ENCODE measurements around the gene MED8.

Gene MED8

DNA sequence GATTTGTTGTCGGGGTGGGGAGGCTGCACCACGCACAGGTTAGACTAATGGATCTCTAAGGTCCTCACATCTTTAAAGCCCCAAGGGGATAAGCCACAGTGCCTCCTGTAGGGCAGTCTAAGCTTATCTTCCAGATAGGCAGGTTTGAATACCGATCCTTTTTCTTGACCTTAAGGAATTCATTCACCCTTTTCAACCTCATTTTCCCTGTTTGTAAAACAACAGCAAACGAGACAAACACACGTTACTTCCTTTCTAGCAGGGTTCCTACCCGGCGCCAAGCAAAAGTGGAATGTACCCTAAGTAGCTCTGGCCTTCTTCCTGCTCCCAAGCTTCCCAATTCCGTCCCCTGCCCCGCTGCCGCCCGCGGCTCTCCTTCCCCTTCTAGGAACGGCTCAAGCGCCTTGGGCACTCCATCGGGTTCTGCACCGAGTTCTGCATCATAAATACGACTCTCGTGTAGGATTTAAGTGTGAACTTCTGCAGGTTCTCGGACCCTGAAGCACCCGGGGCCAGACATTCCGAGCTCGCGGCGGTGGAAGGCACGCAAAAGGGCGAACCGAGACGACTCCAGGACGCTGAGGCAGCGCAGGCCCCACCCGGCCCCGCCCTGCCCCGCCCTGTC lies 31.4 kb downstream of the MED8 start:
- no peak for DNase-seq

DNA sequence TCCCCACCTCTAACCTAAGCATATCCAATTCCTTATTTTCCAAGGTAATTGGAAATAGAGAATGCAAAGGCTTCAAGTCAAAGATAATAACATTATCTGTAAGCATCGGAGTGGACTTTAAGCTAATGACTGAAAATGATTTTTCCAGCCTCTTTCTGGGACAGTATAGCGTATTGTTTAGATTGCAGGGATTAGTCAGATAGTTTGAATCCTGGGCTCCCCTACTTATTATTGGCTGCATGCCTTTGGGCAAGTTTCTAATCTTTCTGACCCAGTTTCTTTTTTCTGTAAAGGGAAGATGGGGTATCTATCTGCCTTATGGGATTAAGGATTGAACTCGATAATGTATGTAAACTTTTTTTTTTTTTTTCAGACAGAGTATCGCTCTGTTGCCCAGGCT lies 32.3 kb downstream of the MED8 start:
- DNase-seq: no peak

DNA sequence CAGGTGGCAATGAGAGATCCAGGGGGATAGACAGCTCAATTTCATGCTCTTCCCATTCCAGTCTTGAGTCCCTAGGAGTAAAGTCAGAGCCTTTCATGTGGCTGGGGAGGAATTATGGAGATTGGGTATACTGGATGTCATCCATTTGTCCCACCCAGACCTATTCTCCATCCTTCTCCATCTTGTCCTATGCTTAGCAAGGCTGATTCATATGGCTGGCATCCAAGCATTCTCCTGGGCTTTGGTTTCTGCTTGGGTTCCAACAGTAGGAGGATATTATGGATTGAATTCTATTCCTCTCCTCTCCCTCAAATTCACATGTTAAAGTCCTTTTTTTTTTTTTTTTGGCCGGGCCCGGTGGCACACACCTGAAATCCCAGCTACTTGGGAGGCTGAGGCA lies 34.7 kb downstream of the MED8 start:
- no peak for DNase-seq

DNA sequence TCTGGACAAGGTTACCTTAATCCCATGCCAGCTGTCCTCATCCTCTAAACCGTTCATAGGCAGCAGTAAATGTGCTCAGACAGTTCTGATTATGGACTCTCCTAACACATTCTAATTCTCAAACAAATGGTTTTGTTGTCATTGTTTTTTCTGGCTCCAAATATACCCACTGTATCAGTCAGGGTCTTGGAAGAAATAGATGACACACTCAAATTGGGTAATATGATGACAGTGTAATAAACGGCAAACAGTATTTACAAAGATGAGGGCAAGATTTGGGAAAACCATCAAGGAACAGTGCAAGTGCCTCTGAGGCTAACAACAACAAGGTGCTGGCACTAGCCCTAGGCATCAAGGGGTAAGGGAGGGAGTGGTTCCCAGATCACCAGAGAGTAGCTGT lies 35.1 kb downstream of the MED8 start:
- no peak for DNase-seq

DNA sequence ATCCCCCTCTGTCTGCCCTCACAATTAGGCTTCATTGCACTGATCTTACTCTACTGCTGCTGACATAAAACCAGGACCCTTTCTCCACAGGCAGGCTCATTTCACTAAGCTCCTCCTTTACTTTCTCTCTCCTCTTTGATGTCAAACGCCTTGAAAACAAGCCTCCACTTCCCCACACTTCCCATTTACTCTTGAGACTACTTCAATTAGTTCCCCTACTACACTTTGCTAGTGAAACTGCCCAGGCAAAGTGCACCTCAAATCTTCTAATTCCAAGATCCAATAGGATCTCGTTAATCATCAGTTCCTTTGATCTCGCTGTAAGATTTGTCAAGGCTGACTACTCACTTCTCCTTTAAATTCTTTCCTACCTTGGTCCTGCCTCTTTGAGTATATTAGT lies 36.7 kb downstream of the MED8 start:
- no peak for DNase-seq

DNA sequence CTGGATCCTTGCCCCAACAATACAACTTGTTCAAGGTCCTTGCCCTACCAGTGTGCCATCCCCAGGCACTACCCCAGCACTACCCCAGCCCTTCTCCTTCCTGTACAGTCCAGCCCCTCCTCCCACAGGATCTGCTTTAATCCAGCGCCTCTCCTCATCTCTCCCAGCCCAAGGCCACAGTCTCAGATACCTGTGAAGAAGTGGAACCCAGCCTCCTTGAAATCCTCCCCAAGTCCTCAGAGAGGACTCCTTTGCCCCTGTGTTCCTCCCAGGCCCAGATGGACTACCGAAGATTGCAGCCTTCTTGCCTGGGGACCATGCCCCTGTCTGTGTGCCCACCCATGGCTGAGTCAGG lies 37.3 kb downstream of the MED8 start:
- no peak for DNase-seq

DNA sequence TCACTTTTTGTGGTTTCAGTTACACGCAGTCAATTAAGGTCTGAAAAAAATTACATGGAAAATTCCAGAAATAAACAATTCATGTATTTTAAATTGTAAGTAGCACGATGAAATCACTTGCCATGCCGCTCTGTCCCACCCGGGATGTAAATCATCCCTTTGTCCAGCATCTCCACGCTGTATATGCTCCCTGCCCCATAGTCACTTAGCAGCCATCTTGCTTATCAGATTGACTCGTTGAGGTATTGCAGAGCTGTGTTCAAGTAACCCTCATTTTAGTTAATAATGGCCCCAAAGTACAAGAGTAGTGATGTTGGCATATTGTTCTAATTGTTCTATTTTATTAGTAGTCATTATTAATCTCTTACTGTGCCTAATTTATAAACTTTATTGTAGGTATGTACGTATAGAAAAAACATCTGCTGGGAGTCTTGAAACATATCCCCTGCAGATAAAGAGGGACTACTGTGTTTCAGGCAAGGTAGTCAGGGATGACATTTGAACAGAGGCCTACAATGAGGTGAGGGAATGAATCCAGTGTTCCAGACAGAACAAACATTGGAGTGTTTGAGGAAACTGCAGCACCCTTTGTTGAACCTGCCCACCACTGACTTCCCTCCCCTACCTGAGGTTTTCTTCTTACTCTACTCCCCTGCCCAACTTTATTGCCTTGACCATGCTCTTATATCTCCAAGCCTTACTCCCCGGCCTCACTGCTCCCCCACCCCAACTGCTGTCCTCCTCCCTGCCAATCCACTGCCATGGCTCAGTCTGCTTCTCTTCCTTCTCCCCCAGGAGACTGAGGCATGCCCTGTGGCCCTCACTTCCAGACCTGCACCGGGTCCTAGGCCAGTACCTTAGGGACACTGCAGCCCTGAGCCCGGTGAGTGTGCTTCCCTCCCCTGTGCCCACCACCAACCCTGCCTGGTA lies 37.9 kb downstream of the MED8 start:
- DNase-seq: no peak

DNA sequence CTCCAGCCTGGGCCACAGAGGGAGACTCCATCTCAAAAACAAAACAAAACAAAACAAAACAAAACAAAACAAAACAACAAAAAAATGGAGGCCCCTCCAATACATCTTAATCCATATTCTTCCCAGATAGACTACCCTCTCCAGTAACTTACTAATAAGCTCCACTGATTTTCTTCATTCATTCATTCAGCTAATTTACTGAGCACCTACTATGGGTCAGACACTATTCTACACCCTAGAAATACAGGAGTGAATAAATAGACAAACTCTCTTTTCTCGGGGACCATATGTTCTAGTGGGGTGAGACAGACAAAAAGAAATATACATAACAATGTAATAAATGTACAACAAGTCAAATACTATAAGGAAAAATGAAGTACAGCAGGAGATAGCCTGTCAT lies 38.6 kb downstream of the MED8 start:
- DNase-seq: no peak

DNA sequence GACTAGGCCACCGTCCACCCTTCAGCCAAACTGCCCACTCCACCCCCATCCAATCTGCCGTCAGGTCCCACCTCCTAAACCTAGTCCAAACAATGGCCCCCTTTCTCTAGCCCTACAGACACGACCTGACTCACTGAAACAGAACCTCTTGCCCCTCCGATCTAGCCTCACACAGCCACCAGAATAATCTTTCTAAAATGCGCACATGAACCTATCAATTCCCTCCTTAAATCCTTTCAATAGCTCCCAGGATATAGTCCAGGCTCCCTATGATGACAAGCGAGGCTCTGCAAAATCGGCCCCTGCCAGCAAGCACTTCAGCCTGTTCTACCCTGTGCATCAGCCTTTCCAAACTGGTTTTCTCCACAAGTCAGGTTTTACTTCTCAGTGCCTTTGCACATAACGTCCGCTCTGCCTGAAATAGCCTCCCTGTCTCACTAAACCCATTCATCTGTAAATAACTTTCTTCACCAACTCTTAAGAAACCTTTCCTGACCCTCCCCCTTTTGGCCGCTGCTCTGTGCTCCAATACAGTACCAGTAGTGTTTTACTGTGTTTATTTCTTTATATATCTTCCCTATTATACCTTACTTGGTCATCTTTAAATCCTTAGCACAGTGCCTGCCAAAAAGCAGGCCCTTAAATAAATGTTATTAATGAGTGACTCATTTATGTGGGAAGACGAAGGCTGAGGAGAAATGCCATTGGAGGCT lies 39.9 kb downstream of the MED8 start:
- DNase-seq: no peak

DNA sequence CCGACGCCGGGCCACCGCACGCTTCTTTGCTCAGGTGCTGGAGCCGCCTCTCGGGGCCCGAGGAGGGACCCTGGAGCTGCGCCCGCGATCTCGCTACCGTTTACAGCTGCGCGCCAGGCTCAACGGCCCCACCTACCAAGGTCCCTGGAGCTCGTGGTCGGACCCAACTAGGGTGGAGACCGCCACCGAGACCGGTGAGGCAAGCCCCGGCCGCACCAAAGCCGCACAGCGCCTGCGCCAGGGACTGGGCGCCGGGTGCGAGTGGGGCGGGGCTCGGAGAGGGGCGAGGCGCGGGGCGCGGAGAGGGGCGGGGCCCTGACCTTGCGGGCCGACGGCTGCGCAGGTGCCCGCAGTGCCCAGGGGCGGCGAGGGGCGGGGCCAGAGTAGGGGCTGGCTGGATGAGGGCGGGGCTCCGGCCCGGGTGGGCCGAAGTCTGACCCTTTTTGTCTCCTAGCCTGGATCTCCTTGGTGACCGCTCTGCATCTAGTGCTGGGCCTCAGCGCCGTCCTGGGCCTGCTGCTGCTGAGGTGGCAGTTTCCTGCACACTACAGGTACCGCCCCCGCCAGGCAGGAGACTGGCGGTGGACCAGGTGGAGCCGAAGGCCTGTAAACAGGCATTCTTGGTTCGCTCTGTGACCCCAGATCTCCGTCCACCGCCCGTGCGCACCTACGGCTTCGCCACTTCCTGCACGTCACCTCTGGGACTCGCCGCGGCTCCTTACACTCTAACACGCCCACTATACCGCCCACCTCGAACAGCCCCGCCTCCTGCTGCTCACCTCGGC lies 40.6 kb downstream of the MED8 start:
- DNase-seq: peak; percentile 68

DNA sequence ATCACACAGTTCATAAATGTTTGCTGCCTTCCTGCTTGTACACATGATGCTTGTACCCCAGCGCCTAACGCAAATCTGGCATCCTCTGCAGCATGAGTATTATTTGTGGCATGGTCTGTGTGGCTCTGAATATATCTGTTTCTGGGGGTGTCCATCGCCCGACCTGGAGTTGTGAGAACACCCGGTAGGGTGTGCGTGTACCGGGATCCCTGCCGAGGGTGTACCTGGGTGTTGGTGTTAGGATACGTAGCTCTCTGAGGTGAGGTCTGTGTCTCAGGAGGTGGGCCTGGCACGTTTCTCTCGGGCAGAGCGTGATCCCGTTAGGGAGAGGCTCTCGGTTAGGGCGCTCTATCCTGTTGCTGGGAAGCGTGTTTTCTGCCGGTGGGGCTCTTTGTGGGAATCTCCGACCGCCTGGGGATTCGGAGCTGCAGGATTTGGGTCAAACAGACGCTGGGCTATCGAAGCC lies 41.2 kb downstream of the MED8 start:
- no peak for DNase-seq

DNA sequence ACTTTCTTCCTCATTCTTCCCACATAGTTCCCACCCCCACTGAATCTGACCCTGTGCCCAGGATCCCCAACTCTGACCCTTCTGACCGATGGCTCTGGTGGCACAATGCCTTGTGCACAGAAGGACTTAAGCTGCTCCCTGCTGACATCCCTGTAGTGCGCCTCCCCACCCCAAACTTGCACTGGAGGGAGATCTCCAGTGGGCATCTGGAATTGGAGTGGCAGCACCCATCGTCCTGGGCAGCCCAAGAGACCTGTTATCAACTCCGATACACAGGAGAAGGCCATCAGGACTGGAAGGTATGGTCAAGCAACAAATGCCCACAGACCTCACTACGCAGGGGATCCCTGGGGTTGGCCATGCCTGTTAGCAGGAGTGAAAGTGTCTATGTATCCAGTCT lies 43.0 kb downstream of the MED8 start:
- DNase-seq: no peak

DNA sequence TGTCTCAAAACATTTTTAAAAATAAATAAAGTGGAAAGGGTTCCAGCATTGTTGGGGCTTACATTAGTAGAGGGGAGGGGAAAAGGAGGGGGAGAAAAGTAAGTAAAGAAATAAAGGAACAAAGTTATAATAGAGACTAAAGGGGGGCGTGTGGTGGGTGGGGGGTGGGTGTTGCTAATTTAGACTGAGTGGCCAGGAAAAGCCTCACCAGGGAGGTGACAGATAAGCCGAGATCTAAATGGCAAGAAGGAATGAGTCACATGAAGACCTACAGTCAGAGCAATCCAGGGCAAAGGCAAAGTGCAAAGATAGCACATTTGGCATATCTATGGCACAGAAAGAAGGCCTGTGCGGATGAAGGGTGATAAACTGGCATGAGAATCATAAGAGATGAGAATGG lies 44.5 kb downstream of the MED8 start:
- DNase-seq: no peak

DNA sequence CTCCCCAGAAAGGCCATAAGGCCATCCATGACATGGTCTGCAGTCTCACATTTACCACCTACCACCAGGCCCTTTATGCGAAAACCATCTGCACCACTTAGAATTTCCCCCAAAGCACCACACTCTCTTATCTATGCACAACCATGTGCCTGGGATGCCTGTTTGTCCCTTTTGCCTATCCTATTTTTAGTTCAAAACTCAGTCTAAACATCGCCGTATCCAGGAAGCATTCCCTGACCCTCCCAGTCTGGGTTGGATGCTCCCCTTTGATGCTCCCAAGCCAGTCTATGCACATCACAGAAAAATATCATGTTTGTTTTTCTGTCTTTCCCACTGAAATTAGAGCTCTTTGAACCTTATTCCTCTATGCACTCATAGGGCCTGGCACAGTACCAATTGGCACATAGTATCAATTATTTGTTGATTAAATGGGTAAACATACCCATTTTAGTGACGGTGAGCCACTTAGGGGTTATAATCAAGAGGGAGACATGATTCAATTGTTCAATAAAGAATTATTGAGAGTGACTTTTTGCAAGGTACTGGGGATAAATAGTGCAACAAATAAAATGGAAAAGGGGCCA lies 45.2 kb downstream of the MED8 start:
- no peak for DNase-seq

DNA sequence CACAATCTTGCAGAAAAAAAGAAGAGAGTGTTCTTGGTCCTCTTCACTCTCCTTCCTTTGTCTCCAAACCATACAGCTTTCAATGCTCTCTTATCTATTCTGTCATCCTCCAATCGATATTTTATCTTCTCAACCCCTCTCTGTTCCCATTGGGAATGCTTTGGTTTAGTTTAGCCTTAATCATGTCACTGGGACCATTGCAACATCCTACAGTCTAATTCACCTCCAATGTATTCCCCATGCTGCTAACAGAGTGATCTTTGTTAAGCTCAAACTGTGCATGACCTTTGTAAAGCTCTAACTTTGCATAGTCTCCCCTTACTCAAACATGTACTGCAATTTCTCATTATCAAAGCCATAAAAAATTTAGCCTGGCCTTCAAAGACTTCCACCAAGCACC lies 49.0 kb downstream of the MED8 start:
- no peak for DNase-seq

DNA sequence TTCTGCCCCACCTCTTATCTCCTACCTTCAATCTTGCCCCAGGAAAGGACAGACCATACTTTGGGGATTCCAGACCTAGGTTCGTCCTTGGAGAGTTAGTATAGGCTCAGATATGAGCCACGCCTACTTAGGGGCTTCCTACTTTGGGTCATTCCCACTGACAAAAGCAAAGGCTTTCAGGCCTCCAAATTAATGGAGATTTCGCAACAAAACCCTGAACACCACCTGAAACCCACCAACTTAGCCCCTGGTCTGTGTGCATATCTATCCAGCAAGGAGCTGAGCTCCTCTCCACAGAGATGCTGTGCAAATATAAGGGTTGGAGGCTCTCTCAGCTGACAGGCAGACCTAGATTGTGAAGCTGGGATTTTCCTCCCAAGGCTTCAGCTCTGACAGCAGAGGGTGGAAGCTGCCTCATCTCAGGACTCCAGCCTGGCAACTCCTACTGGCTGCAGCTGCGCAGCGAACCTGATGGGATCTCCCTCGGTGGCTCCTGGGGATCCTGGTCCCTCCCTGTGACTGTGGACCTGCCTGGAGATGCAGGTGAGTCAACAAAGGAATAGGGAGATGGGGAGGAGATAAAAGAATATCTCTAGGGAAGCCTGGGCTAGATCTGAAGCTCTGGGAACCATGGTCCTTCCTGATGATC lies 49.9 kb downstream of the MED8 start:
- no peak for DNase-seq

DNA sequence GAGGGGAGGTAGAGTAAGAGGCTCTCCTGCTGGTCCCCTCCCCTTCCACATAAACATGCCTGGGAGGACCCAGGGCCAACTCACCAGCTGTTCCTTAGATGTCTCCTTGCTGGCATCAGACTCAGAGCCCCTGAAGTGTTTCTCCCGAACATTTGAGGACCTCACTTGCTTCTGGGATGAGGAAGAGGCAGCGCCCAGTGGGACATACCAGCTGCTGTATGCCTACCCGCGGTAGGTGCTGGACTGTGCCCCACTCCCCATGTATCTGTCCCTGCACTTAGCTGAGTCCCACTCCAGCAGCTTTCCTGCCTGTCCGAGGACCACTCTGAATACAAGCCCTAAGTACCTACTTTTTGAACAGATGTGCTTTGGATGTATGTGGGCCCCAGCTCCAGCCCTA lies 51.6 kb downstream of the MED8 start:
- DNase-seq: no peak

DNA sequence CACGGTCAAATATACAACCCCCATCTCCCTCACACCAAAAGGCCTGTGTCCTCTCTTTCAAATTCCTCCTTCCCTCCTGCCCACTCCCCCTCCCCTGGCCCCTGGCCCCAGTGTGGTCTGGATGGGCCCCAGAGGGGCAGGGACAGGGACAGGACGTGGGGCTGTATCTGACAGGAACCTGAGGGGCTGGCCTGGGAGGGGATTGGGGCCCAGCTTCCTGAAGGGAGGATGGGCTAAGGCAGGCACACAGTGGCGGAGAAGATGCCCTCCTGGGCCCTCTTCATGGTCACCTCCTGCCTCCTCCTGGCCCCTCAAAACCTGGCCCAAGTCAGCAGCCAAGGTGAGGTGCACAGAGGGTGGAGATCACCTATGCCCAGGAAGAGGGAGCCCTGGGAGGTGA lies 52.0 kb downstream of the MED8 start, which contains the start of gene MPL:
TSS of gene MPL (plus strand) at position 231 of the 400 bp plus-strand sequence. CDS start at position 262, 31 bp downstream.
- no peak for DNase-seq

DNA sequence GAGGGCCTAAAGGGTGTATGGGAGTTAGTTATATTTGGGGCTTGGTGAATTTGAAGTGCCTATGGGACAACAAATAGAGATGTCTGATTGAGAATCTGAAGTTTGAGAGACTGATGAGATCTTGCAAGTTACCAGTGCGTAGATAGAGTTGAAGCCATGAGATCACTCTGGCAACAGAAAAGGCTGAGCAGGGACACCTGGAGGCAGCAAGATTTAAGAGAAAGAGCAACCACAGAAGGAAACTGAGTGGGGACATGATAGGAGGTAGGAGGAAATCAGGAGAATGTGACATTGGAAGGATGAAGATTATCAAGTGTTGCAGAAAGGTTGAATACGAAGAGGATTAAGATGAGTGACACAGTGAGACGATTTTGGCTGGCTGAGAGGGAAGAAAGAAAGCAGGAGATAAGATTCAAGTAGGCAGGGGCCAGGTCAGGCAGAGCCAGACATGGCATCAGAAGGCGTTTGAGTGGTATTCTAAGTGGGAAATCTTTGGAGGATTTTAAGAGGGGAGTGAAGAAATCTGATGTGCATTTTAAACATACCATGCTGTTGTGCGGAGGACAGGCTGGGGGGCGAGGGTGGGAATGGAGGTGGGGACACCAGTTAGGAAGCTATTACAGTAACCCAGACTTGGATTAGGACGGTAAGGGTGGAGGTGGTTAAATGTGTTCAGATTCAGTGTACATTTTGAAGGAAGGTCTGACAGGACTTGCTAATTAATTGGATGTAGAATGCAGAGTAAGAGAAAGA lies 55.0 kb downstream of the MED8 start:
- no peak for DNase-seq
